Coronary artery (tissue), 2 donors: ENCODE results near the gene ITPK1.

ENCODE experiments used
- DNase-seq: peaks from one replicate; pipeline ENCODE4 v3.0.0-alpha.2; 2017; ENCODE audit warnings: low spot score
- H3K27ac ChIP-seq, 2 donors: fragments of 200-600 bp; sonication (generic); one replicate each; pipeline ENCODE4 v1.5.1; 2016 to 2019
- H3K4me3 ChIP-seq: fragments of 200-600 bp; sonication (generic); 2 replicates; pipeline ENCODE4 v1.5.1; 2016; ENCODE audit warnings: mild to moderate bottlenecking, moderate library complexity
- CTCF ChIP-seq: fragments of 200-600 bp; sonication (generic); IDR thresholded peaks from one replicate; pipeline ENCODE4 v1.5.1; 2019; ENCODE audit warnings: antibody characterized with exemption

Gene ITPK1

DNA sequence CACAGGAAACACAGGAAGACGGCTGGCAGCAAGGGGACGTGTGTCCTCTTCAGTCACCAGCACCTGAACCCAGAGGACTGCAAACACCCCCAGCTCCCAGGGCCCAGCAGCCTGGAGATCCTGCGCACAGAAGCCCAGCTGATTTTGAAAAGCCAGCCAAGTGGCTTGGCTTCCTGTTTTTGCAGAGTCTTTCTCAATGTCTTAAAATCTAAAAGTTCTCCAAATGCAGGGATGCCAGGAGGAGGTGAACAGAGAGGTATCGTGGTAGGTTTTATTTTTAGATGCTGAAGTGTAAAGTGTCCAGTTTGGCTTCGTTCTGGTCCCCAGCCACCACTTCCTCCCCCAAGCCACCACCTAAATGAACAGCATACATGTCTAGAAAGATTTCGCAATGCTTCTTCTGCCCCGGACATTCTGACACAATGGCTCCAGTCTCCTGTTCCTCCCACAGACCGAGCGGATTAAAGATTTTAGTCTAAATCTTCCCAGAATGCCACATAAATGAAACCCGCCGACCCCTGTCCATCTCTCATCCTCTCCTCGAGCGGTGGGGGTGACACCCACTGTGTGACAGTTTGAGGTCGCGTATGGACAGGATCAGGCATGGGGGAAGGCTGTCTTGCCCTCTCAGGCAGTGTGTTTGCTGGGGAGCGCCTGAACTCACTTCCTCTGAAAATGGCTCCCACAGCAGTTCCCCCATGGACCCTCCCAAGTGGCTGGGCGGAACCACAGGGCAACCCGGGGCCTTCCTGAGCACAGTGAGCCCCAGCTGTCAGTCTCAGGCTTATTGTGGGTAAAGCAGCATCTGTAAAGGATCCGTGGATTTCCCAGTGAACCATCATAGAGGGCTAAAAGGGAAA lies 41.6 kb downstream of the ITPK1 start:
- DNase-seq = no peak
- peak overlapping the region; percentile 48 to 88 for H3K27ac ChIP-seq
- H3K4me3 ChIP-seq = peak overlapping the region; percentile 42
- TF ChIP-seq CTCF = no peak

GRCh38 chr14:93073358-93073707 lies 42.4 kb downstream of the ITPK1 start:
- H3K4me3 ChIP-seq = no peak overlapping the region
- H3K27ac ChIP-seq = peak overlapping the region; percentile 0 to 48

DNA sequence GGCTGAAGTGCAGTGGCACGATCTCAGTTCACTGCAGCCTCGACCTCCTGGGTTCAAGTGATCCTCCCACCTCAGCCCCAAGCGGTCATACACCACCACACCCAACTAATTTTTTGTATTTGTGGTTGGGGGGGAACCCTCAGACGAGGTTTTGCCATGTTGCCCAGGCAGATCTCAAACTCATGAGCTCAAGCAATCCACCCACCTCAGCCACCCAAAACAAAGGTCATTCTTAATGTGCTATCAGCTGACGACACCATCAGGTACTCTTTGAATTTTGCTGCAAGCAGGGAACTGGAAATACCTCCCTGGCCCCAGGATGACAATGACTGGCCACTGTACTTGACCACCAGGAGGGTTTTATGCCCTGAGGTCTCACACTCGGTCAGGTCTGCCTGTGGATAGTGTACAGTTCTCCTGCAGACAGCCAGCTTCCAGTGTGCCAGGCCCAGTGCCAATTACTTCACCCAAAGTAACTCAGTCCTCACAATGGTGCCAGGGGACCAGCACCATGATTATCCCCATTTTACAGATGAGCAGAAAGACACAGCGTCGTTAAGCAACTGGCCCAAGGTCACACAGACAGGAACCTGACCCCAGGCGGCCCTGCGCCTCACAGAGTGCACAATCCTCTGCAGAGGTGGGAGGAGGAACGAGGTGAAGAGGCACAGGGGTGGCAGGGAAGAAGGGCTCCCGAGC lies 42.9 kb downstream of the ITPK1 start:
- Histone ChIP-seq H3K4me3 (no peak overlapping the region), H3K27ac (peak overlapping the region in 1 of 2 donors; percentile 0)
- no peak for DNase-seq
- no peak for TF ChIP-seq CTCF

More at GRCh38 chr14:93073358-93073707, 42.4 kb downstream of the ITPK1 start:
- DNase-seq = no peak
- TF ChIP-seq CTCF = no peak

GRCh38 chr14:93068711-93069110 lies 47.0 kb downstream of the ITPK1 start:
- DNase-seq = no peak
- Histone ChIP-seq H3K27ac (no peak overlapping the region), H3K4me3 (no peak overlapping the region)
- no peak for TF ChIP-seq CTCF

DNA sequence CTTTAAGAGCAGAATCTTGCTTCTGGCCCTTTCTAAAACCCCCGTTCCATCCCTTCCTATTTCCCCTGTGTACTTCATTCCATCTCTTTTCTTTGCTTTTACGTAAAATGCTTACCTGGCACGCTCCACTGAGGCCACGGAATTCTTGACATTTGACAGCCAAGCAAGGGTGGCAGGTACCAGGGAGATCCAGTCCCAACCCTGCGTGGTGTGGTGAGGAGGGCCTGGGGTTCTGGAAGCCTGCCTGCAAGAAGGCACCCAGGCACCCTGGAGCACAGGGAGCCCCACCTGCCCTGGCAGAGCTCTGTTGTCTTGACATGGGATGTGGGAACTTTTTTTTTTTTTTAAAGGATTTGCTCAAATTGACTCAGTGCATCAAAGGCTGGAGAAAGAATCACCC lies 48.6 kb downstream of the ITPK1 start:
- TF ChIP-seq CTCF = no peak
- peak overlapping the region; percentile 75 to 84 for H3K27ac ChIP-seq
- H3K4me3 ChIP-seq = no peak overlapping the region
- DNase-seq = no peak

- DNase-seq = no peak
- Histone ChIP-seq H3K4me3 (no peak overlapping the region), H3K27ac (peak overlapping the region; percentile 78 to 84)
- no peak for TF ChIP-seq CTCF
Observed at GRCh38 chr14:93065272-93065730, 50.4 kb downstream of the ITPK1 start.
